ENCODE results near the gene ZBTB25.

Gene ZBTB25

GRCh38 chr14:64503434-64504309 is at the start of gene ZBTB25:
Gene ZBTB25, minus strand, starts transcription at chr14:64503838. Its CDS starts 13,305 bp downstream, at chr14:64490533.
- no peak for TF ChIP-seq CTCF (IDR thresholded peaks at IDR 0.05; ENCODE audit: low read depth, low read length, missing control alignments)
- H3K4me3 ChIP-seq (replicated peaks; ENCODE audit: low read depth, low read length), result peak within 1 kb of the TSS; percentile 84
- no peak for DNase-seq (ENCODE audit: extremely low read depth, low read depth)

- no peak for TF ChIP-seq CTCF (IDR thresholded peaks at IDR 0.05; ENCODE audit: low read depth, low read length, missing control alignments)
- no peak for DNase-seq (ENCODE audit: extremely low read depth, low read depth)
- no peak overlapping the region for H3K4me3 ChIP-seq (replicated peaks; ENCODE audit: low read depth, low read length)
Observed at GRCh38 chr14:64550621-64551333, 47.1 kb upstream of the ZBTB25 start.

GRCh38 chr14:64549791-64550620 is 46.4 kb upstream of the ZBTB25 start, which contains the start of gene PPP1R36:
Gene PPP1R36, plus strand, starts transcription at chr14:64549961. Its CDS starts 37 bp downstream, at chr14:64549998.
- DNase-seq (ENCODE audit: extremely low read depth, low read depth), result no peak
- TF ChIP-seq CTCF (IDR thresholded peaks at IDR 0.05; ENCODE audit: low read depth, low read length, missing control alignments), result no peak
- H3K4me3 ChIP-seq (replicated peaks; ENCODE audit: low read depth, low read length), result no peak within 1 kb of the TSS

- no peak for DNase-seq (ENCODE audit: extremely low read depth, low read depth)
- H3K4me3 ChIP-seq (replicated peaks; ENCODE audit: low read depth, low read length), result no peak overlapping the region
- no peak for TF ChIP-seq CTCF (IDR thresholded peaks at IDR 0.05; ENCODE audit: low read depth, low read length, missing control alignments)
Observed at GRCh38 chr14:64549016-64549415, 45.4 kb upstream of the ZBTB25 start.

- H3K4me3 ChIP-seq (replicated peaks; ENCODE audit: low read depth, low read length), result no peak overlapping the region
- no peak for DNase-seq (ENCODE audit: extremely low read depth, low read depth)
- no peak for TF ChIP-seq CTCF (IDR thresholded peaks at IDR 0.05; ENCODE audit: low read depth, low read length, missing control alignments)
Observed at GRCh38 chr14:64544607-64545312, 41.1 kb upstream of the ZBTB25 start.

- DNase-seq (ENCODE audit: extremely low read depth, low read depth), result no peak
- H3K4me3 ChIP-seq (replicated peaks; ENCODE audit: low read depth, low read length), result peak overlapping the region; percentile 46
- no peak for TF ChIP-seq CTCF (IDR thresholded peaks at IDR 0.05; ENCODE audit: low read depth, low read length, missing control alignments)
Observed at GRCh38 chr14:64542836-64543201, 39.2 kb upstream of the ZBTB25 start.
